ENCODE data around the gene SLC7A14.

The SLC7A14 gene

DNA sequence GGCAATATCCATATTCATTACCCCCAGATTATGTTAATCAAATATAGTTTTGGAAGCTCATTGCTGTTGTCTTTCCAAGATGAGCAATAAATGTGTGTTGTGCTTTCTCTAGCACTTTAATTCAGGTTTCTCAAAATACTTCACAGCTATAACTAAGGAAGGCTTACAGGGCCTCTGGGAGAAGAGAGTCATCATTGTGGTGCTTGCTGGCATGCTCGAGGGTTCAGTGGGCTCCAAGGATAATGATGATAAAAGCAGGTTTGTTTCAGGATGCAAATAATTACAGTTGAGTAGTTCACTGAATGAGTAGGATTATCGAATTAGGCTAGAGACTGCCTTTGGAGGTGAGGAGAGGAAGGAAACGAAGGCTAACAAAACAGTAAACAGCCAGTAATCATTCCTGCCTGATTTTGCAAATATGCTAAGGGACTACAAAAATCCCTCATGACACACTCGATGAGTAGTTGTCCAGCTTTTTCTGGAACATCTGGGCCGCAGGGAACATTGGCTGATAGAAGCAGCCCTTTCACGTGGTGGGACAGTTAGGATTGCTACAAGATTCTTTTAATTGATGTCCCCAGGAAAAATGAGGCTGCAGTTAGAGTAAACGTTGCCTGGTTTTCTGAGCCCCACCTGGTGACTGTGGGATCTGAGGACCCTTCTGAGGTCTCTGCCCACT, 54.1 kb downstream of the SLC7A14 start:
- DNase-seq = no peak

DNA sequence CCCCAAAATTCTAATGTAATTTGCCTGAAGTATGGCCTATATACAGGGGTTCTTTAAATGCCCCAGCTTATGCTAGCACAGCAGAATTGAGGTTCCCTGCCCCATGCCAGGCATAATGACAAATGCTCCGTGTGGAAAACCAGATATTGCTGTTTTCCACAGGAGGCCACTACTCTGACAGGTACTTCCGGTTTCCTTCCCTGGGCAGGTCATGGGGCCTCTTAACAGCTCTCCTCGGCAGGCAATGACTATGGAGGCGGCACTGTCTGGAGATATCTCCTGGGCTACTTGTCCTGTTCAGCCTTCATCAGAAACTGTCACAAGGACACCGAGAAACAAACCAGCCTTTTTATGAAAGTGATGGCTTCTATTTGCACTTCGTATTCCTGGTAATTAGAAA, 54.8 kb downstream of the SLC7A14 start:
- no peak for DNase-seq

- DNase-seq = no peak
These were observed 56.0 kb downstream of the SLC7A14 start for GRCh38 chr3:170529912-170530311.

GRCh38 chr3:170529346-170529745, 56.5 kb downstream of the SLC7A14 start:
- DNase-seq = no peak

DNA sequence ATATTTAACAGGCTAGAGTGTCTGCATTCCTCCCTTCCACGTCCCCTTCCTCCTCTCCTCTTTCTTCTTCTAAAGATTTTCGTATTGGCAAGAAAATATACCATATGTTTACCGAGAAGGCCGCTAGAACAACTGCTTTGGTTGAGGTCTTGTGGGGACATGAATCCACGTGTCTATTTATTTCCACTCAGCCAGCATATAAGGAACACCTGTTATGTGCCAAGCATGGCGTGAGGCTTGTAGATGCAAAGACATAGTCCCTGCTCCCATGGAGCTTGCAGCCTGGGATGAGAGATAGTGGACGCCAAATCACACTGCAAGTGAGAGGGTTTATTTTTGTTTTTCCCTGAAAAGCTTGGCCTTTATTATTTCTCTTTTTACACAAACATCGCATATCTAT, 57.1 kb downstream of the SLC7A14 start:
- no peak for DNase-seq

DNA sequence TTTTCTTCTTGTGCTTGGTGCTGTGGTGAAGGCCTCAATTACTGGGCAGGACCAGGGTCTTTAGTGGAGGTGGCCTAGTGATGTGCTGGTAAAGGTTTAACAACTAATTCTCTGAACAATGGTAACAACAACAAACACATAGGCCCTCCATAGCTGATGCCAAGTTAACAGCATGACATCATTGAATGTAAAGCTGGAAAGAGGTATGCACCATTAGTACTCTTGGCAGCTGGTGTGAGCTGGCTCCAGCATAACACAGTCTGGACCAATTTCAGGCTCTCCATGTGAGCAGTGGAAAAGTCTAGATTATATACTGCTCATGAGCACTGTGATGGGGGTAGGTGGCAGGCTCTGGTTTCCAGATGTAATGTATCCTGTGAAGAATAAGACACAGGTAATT, 61.8 kb downstream of the SLC7A14 start:
- DNase-seq = no peak

DNA sequence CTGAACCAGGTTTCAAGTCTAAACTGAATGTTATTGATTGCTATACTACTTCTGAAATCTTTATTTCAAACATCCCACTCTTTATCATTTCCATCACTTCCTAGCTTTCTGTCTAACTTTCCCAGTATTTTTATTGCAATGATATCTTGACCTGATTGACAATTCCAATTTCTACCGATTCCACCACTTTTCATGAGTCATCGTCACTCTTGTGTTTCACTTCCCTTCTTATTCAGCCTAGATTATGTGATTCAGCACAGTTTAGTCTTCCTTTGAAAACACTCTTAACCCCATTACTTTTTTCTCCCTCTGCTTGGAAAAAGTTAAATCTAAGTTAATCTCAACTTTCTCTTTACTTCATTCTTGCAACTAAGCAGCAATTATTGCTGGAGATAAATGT, 62.6 kb downstream of the SLC7A14 start:
- DNase-seq = no peak

DNA sequence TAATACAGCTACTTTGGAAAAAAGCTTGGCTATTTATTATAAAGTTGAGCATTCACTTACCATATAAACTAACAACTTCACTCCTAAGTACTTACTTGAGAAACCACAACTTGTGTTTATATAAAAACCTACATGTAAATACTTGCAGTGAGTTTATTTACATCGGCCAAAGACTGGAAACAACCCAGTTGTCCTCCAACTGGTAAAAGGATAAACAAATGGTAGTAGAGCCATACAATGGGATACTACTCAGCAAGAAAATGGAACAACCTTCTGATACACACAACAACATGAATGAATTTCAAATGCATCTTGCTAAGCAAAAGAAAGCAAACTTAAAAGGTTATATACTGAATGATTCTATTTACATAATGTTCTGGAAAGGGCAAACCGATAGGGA, 63.7 kb downstream of the SLC7A14 start:
- DNase-seq = no peak

DNA sequence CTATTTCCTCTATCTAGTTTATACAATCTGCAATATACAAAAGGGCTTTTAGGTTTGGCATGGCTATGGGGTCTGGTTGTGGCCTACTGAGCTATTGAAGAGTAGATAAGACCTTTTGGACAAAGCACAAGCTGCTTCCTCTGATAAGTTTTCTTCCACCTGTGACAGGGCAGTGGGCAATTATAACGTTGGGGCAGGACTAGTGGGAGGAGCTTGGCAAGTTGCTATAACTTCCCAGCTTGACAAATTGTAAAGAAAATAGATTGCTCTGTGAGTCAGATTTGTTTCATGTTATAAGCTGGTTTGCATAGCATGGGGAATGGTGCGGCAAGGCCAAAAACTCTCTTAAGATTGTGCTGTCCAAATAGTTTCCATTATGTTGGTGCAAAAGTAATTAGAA, 64.9 kb downstream of the SLC7A14 start:
- DNase-seq = no peak

- DNase-seq = no peak
These were observed 68.5 kb downstream of the SLC7A14 start for GRCh38 chr3:170517242-170517945.

GRCh38 chr3:170513642-170514041, 72.2 kb downstream of the SLC7A14 start:
- no peak for DNase-seq

- no peak for DNase-seq
These were observed 74.5 kb downstream of the SLC7A14 start for GRCh38 chr3:170511371-170511770.

DNA sequence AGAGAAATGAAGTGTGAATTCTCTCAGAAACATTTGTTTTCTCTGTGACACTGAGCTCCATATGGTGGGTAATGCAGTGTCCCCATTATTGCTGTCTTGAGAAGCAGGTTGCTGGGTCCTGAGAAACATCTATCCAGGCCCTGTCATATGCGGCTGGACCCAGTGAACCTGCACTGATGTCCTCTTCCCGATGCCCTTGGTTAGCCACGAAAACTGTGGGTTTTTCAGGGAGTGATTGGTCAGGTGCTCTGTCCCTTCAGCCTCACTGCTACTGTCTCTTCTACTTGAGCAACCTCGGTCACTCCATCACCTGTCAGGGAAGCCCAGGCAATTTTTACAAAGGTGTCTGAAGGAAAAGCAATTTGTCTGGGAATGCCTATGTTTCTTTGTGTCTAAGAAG, 77.0 kb downstream of the SLC7A14 start:
- no peak for DNase-seq

GRCh38 chr3:170508291-170508690, 77.6 kb downstream of the SLC7A14 start:
- DNase-seq = no peak

- DNase-seq = no peak
These were observed 78.8 kb downstream of the SLC7A14 start for GRCh38 chr3:170507063-170507462.

DNA sequence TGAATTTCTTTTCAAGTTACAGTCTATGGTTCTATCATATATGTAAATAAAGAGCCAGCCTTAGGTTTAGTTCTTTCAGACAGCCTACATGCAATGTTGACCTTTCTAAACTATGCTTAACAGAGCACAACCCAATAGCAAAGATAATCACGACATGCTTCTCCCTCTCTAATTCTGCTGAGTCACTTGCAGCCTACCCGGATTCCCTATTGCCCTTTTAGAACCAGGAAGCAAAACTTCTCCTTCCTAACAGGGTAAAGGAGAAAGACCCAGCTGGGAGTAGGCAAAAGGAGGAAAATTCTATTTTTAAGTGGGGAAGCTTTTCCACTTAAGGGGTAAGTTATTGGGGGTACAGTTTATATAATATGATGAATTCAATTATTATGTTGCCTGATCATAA, 79.3 kb downstream of the SLC7A14 start:
- no peak for DNase-seq

DNA sequence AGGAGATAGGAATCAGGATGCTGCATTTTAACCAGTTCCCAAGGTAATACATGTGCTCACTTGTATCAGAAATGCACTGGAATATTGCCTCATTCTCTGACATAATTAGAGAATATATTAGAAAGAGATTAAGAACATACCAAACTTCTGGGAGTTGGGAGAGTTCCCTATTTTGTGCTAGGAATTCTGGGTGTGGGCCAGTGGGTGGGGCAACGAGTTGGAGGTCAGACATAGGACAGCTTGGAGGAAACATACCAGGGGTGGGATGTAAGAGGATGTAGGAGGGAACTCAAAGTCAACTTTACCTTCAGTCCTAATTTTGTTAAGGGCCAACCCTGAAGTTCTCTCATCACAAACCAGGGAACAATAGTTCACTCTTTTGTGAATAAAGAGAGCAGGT, 83.6 kb downstream of the SLC7A14 start:
- DNase-seq = no peak

GRCh38 chr3:170500995-170501394, 84.9 kb downstream of the SLC7A14 start:
- DNase-seq = no peak

GRCh38 chr3:170500462-170500861, 85.4 kb downstream of the SLC7A14 start:
- no peak for DNase-seq

- DNase-seq = no peak
These were observed 86.2 kb downstream of the SLC7A14 start for GRCh38 chr3:170499562-170500156.

- DNase-seq = no peak
These were observed 88.4 kb downstream of the SLC7A14 start for GRCh38 chr3:170497207-170498095.

DNA sequence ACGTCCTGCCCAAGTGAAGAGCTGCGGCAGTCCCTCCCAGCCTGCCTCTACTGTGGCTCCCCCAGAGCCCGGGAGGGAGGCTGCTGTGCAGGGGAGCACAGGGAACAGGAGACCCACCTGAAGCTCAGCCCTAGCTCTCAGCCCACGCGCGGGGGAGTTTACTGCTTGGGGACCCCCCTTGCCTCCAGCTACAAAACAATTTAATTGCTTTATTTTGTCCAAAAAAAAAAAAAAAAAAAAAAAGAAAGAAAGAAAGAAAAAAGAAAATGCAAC, 89.1 kb downstream of the SLC7A14 start:
- DNase-seq = no peak

GRCh38 chr3:170496026-170496867, 89.6 kb downstream of the SLC7A14 start:
- DNase-seq = no peak

Data from CD4-positive, alpha-beta T cell treated with Interleukin-4 for 4 hours (primary cell).